Progenitor cell of endocrine pancreas (in vitro differentiated cells): Measurements from ENCODE around the gene ATL2. TPM values are rescaled to one million over a fixed set of nuclear protein-coding genes. Genes with fewer than 3 reads are reported as not detected.
"Not testable (repeated sequence)": the region's sequence is repeated elsewhere in the genome, so short reads cannot be mapped to it uniquely, and the experiment has no call there.

Source experiments
- DNase-seq: peaks from one replicate; pipeline ENCODE4 v3.0.0; 2021; ENCODE audit warnings: low spot score; ENCODE audit not compliant: unreplicated experiment
- H3K27ac Mint-ChIP-seq: 2 replicates; pipeline ENCODE4 v1.8.0; 2021; ENCODE audit warnings: mild to moderate bottlenecking, moderate library complexity, mixed read lengths
- H3K27me3 Mint-ChIP-seq: 2 replicates; pipeline ENCODE4 v1.8.0; 2021; ENCODE audit warnings: mixed read lengths
- H3K36me3 Mint-ChIP-seq: 2 replicates; pipeline ENCODE4 v1.8.0; 2022; ENCODE audit warnings: mixed read lengths; ENCODE audit not compliant: insufficient read depth
- H3K4me1 Mint-ChIP-seq: 2 replicates; pipeline ENCODE4 v1.8.0; 2021; ENCODE audit warnings: low read depth, mixed read lengths
- H3K4me3 Mint-ChIP-seq: 2 replicates; pipeline ENCODE4 v1.8.0; 2021; ENCODE audit warnings: low read depth, mild to moderate bottlenecking, moderate library complexity, mixed read lengths
- H3K9me3 Mint-ChIP-seq: 2 replicates; pipeline ENCODE4 v1.8.0; 2021; ENCODE audit warnings: low read depth, mixed read lengths
- total RNA-seq: library from RNA; stranded (reverse); gene quantifications from 2 replicates; pipeline ENCODE4 v1.2.1, GENCODE V29; 2021
- TF ChIP-seq, protein P1 (sequence below): fragments of 200-600 bp; sonication (generic); IDR thresholded peaks from one replicate; pipeline ENCODE4 v1.5.0; 2021; ENCODE audit warnings: antibody characterized with exemption, mild to moderate bottlenecking; ENCODE audit not compliant: unreplicated experiment

The ATL2 gene
- total RNA-seq, 1 donor from 2014 or later, result 56.0 TPM

DNA sequence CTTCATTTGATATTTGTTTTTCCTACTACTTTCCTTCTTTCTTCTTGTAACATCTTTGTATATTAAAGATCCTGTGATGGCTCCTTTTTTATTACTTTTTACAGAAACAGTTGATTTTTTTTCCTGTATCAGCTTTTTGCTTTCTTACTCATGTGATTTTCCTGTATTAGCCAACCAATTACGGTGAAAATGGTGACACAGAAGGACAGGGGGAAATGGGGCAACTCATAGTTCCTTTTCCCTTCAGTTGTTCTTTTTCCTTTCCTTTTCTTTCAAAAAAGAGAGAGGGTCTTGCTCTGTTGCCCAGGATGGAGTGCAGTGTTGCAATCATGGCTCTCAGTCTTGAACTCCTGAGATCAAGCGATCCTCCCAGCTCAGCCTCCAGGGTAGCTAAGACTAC lies 117.8 kb downstream of the ATL2 start:
- Mint-ChIP-seq H3K27ac (no peak overlapping the region), H3K27me3 (peaks cover 12% of the 10 kb centered on the region), H3K36me3 (no peaks in the 10 kb centered on the region), H3K4me3 (no peak overlapping the region), H3K4me1 (no peaks in the 10 kb centered on the region), H3K9me3 (no peaks in the 10 kb centered on the region)
- TF ChIP-seq, protein P1, sequence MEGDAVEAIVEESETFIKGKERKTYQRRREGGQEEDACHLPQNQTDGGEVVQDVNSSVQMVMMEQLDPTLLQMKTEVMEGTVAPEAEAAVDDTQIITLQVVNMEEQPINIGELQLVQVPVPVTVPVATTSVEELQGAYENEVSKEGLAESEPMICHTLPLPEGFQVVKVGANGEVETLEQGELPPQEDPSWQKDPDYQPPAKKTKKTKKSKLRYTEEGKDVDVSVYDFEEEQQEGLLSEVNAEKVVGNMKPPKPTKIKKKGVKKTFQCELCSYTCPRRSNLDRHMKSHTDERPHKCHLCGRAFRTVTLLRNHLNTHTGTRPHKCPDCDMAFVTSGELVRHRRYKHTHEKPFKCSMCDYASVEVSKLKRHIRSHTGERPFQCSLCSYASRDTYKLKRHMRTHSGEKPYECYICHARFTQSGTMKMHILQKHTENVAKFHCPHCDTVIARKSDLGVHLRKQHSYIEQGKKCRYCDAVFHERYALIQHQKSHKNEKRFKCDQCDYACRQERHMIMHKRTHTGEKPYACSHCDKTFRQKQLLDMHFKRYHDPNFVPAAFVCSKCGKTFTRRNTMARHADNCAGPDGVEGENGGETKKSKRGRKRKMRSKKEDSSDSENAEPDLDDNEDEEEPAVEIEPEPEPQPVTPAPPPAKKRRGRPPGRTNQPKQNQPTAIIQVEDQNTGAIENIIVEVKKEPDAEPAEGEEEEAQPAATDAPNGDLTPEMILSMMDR, result no peak
- DNase-seq, result no peak

DNA sequence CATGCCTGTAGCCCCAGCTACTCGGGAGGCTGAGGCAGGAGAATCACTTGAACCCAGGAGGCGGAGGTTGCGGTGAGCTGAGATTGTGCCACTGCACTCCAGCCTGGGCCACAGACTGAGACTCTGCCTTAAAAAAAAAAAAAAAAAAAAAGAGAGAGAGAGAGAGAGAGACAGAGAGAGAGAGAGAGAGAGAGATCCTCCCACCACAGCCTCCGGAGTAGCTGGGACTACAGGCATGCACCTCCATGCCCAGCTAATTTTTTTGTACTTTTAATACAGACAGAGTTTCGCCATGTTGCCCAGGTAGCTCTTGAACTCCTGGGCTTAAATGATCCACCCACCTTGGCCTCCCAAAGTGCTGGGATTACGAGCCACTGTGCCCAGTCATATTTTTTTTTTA lies 119.4 kb downstream of the ATL2 start:
- not testable (repeated sequence) for DNase-seq, H3K9me3 Mint-ChIP-seq, H3K4me1 Mint-ChIP-seq, H3K36me3 Mint-ChIP-seq, H3K4me3 Mint-ChIP-seq, H3K27ac Mint-ChIP-seq
- H3K27me3 Mint-ChIP-seq, result peaks cover 12% of the 10 kb centered on the region

DNA sequence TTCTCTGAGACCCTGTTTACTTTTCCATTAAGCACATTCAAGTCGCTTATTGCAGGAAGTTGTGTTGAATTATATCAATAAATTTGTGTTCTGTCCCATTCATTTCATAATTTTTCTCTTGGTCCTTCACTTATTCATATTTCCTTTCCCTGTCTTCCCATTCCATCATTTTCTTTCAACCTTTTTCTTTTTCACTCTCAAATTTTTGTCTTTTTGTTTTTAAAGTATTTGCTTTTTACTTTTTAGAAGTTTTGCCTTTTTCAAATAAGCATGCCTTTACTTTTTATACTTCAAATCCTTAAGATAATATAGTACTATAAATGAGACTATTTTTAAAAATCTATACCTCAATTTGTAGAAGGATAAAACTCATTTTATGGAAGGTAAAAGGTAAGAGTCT lies 120.5 kb downstream of the ATL2 start:
- Mint-ChIP-seq H3K27ac (no peak overlapping the region), H3K4me1 (no peaks in the 10 kb centered on the region), H3K4me3 (no peak overlapping the region), H3K9me3 (no peaks in the 10 kb centered on the region), H3K27me3 (peaks cover 8% of the 10 kb centered on the region), H3K36me3 (no peaks in the 10 kb centered on the region)
- DNase-seq, result no peak
- TF ChIP-seq, protein P1, result no peak

DNA sequence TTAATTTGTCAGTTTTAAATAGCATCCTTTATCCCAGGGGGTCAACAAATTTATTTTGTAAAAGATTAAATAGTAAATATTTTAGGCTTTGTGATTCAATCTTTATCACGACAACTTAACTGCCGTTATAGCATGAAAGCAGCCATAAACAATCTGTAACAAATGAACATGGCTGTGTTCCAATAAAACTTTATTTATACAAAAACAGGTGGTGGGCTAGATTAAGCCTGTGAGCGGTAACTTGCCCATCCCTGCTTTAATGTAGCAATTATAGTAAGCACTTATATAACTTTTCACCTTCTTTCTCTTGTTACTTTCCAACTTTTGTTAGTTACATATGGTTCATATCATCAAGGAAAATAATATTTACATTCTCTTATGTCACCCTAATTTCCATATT lies 121.9 kb downstream of the ATL2 start:
- H3K27me3 Mint-ChIP-seq, result peaks cover under 1% of the 10 kb centered on the region
- H3K27ac Mint-ChIP-seq, result no peak overlapping the region
- H3K9me3 Mint-ChIP-seq, result no peaks in the 10 kb centered on the region
- H3K4me1 Mint-ChIP-seq, result no peaks in the 10 kb centered on the region
- no peaks in the 10 kb centered on the region for H3K36me3 Mint-ChIP-seq
- no peak overlapping the region for H3K4me3 Mint-ChIP-seq
- TF ChIP-seq, protein P1, result no peak
- DNase-seq, result no peak

DNA sequence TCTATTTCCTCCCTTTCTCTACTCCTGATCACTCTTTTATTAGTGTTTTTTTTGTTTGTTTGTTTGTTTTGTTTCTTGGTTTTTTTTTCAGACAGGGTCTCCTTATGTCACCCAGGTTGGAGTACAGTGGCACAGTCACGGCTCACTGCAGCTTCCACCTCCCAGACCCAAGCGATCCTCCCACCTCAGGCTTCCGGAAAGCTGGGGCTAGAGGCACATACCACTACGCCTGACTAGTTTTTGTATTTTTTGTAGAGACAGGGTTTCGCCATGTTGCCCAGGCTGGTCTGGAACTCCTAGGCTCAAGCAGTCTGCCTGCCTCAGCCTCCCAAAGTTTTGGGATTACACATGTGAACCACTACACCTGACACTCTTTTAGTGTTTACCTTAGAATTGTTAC lies 122.3 kb downstream of the ATL2 start:
- no peak overlapping the region for H3K4me3 Mint-ChIP-seq

DNA sequence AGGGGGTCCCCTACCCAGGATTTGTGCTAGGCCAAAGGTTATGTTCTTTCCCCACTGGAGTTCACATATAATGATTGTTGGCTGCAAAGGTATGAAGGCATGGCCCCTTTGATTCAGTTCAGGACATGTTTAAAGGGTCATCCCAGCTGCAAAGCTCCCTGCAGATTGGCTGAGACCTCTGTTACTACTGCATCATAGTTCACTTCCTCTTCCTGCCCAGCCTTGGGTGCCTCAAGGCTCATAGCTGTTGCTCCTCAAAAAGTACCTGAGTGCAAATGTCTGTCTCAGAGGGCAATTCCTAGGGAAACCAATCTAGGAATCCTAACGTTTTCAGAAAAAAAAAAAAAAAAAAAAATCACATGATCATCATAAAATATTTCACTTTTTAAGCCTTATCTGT lies 125.1 kb downstream of the ATL2 start:
- TF ChIP-seq, protein P1, result no peak
- Mint-ChIP-seq H3K27ac (no peak overlapping the region), H3K36me3 (no peaks in the 10 kb centered on the region), H3K9me3 (no peaks in the 10 kb centered on the region), H3K4me3 (no peak overlapping the region), H3K4me1 (no peaks in the 10 kb centered on the region), H3K27me3 (no peaks in the 10 kb centered on the region)
- no peak for DNase-seq

More for the DNA sequence above, 122.3 kb downstream of the ATL2 start:
- Mint-ChIP-seq H3K36me3 (no peaks in the 10 kb centered on the region), H3K4me1 (no peaks in the 10 kb centered on the region), H3K9me3 (no peaks in the 10 kb centered on the region), H3K27me3 (no peaks in the 10 kb centered on the region), H3K27ac (no peak overlapping the region)
- TF ChIP-seq, protein P1, result no peak
- DNase-seq, result no peak
